Left ventricle myocardium superior (tissue), 1 donor: Measurements from ENCODE around the gene CKLF. TPM values are rescaled to one million over a fixed set of nuclear protein-coding genes. Genes with fewer than 3 reads are reported as not detected.

Experiments used
- ATAC-seq: fragments of 200-7000 bp; cut with Tn5 transposase; one replicate; pipeline ENCODE4 v1.9.1; 2020; ENCODE audit warnings: mild to moderate bottlenecking, moderate library complexity
- DNase-seq: peaks from one replicate; pipeline ENCODE4 v3.0.0-alpha.2; 2020
- intact Hi-C: fragments of 100-400 bp; cut with micrococcal nuclease; formaldehyde crosslinking; loops from one replicate; pipeline ENCODE4 v1.11.0; 2022
- total RNA-seq: library from RNA; stranded (reverse); fragmentation: NEBNext Ultra II Directional; extraction: Animal tissue kit (Norgen Biotek cat#: 25700); gene quantifications from one replicate; pipeline ENCODE4 v1.2.1, GENCODE V29; 2021
- donor health status: DM: no; HTN: yes; CAD: no; lungs with severe emphysema.

The CKLF gene
- total RNA-seq, 1 donor from 2014 or later: 9.1 TPM

DNA sequence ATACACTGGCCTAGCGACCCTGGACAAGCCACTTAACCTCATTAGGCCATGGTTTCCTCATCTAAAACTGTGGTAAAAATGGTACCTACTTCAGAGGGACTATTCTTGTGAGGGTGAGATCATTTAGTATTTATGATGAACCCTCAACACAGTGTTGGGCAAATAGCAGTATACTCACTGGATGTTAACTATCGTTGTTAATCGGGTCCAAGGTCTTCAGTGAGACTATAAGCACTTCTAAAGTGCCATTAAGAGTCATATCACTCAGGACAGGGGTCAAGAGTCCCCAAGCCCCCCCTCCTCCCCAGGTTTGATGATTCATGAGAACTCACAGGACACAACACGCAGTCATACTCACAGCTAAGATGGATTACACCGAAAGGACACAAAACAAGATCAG is 13.5 kb upstream of the CKLF start:
- intact Hi-C loops: no loop called here

DNA sequence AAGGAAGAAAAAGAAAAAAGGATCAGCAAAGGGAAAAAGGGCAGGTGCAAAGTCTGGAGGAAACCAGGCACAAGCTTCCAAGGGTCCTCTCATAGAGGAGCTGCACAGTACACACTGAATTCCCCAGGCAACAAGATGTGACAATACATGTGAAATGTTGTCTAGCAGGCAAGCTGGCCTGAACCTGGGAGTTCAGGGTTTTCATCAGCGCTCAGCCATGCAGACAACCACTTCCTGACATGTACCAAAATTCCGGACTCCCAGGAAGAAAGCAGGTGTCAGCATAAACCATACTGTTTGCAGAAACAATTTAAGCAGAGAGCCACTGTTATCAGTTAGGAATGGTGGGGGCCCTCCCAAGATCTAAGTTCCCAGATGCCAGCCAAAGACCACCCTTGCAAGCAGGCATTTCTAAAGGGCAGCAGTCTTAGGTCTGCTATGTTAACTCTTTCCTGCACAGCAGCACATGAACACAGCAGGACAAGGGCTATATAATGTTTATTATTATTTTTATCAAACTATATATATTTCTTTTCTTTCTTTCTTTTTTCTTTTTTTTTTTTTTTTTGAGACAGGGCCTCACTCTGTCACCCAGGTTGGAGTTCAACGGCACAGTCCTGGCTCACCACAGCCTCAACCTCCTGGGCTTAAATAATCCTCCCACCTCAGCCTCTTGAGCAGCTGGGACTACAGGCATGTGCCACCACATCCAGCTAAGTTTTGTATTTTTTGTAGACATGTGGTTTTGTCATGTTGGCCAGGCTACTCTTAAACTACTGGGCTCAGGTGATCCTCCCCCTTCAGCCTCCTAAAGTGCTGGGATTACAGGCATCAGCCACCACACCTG is 12.5 kb upstream of the CKLF start:
- DNase-seq (no peak), ATAC-seq (no peak)
- intact Hi-C loops: no loop called here

More for the DNA sequence above, 13.5 kb upstream of the CKLF start:
- ATAC-seq: peak; percentile 19
- no peak for DNase-seq

- ATAC-seq: peak; percentile 32
- DNase-seq: no peak
- intact Hi-C loops: no loop called here
These were observed 10.7 kb upstream of the CKLF start for GRCh38 chr16:66541388-66542355.

DNA sequence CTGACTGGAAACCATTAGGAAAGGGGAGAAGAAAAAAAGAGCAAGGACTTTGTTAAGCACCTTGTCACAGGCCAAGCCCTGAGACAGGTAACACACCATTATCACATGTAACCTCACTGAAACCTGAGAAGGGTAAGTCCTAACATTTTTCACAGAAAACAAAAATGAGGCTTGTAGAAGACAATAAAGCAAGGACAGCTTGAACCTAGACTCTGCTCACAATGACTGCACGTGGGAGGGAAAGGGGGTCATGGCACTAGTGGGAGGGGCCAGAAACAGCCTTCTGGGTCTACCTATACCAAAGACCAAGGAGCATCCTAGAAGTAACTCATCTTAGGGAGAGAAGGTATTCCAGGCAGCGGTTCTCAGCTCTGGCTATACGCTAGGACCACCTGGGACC is 10.0 kb upstream of the CKLF start:
- intact Hi-C loops: no loop called here
- no peak for DNase-seq
- ATAC-seq: no peak

DNA sequence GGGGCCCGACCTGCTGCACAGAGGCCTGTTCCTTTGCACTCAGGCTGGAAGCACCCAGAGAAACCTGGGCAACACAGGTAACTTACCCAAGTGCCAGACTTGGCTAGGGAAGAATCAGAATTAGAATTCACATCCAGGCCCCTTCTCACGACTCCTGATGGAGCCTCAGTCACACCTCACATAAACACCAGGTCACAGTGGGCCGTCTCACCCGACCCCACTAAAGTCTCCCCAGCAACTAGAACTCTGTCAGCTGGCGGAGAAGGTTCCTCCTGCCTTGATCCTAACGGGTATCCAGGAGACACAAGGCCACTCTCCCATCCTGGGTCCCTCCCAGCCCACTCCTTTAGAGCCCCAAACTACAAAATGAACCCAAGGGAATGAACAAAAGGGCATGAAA is 8.8 kb upstream of the CKLF start:
- DNase-seq (no peak), ATAC-seq (no peak)
- intact Hi-C loops: no loop called here

DNA sequence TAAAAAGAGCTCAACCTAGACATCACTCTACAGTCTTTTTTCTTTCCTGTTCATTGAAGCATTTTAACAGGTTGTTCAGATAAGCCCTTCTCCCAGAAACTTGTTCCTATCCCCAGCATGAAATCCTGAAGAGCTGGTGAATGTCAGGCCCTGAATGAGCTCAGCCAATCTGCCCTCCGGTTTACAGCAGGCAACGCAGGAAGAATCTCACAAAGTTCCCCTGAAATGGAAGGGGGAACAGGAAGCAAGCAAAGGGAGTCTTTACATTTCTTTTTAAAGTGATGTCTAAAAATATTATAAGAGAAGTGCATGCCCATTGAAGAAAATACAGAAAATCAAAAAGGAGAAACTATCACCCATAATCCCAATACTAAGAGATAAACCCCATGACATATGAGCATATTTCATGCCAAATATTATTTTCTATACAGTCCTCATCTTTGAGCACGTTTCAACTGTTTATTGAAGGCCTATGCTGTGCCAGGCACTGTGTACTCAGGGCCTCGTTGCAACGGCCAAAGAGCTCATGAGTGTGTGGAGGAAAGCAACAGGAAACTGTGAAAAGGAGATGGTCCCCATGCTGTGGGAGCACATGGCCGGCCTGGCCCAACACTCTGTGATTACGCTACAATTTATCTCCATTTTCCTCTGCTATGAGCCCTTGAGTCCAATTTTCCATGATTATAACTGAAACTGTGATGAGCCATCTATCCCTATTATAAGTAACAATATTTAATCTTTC is 8.2 kb upstream of the CKLF start:
- intact Hi-C loops: no loop called here
- DNase-seq (no peak), ATAC-seq (no peak)

GRCh38 chr16:66547101-66547989 is 5.0 kb upstream of the CKLF start:
- no peak for DNase-seq
- ATAC-seq: no peak
- intact Hi-C loops: no loop called here

DNA sequence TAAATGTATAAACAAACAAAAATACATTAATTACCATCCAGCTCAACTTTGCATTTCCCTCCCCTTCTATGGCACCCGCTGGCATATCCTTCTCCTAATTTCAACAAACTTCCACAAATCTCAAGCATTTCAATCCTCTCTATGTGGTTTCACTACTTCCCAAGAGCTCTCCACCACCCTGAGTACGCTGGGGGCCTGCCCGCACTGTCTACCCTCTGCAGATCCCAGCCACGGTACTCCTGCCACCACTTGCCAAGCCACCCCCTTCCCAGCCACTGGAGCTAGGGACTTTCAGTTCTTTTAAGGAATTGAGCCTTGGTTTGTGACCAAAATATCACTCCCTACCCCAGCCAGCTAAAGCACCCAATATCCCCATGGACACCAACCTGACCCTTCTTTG is 4.3 kb upstream of the CKLF start:
- ATAC-seq (no peak), DNase-seq (no peak)
- intact Hi-C loops: no loop called here

GRCh38 chr16:66548868-66549267 is 3.5 kb upstream of the CKLF start:
- ATAC-seq: no peak
- intact Hi-C loops: no loop called here
- DNase-seq: no peak

DNA sequence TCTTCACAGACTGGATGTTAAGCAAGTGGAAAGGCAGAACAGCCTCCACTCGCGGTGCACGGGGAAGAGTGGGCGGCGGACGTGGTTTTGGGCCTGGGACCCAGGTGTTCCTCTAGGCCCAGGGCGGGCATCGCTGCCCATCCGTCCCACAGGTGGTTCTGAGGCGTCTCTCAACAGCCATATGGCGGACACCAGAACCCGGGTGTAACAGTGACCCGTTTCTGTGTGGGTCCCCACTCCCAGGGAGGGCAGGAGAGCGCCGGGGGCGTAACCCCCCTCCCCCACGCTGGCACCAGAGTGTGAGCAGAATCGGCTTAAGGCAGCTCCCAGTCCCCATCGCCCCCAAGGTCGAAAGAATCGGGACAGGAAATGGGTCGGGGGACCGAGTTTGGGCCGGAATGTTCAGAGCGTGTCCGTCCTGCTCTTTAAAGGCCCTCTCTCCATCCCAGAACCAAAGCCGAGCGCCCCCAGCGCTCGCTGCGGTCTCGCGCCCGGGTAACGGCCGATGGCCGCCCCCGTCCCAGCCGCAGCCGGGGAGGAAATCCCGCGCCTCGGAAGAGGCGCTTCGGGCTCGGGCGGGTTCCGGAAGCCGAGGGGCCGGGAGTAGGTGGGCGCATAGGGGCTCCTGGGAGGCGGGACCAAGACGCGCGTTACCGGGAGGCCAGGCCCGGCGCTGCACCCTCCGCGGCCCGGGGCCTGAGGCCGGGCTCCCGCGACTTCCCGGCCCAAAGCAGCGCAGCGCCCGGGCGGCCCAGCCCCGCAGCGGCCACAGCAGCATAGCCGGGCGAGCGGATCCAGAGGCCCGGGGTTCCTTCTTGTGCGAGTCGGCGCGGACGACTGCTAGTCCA is 2.9 kb upstream of the CKLF start, which contains the start of gene TK2:
Gene TK2, minus strand, starts transcription at position 839 of the 848 bp plus-strand sequence. Its CDS starts 61 bp downstream, at position 778.
- intact Hi-C loops: loop anchor here (5.0 kb wide), 1 partner anchor 32 kb away; no protein-coding TSS in a partner anchor
- ATAC-seq: peak; percentile 68
- peak; percentile 86 for DNase-seq

- DNase-seq: no peak
- intact Hi-C loops: loop anchor here (5.0 kb wide), 1 partner anchor 34 kb away; no protein-coding TSS in a partner anchor
- ATAC-seq: no peak
These were observed 1.0 kb upstream of the CKLF start for GRCh38 chr16:66551348-66551759.

DNA sequence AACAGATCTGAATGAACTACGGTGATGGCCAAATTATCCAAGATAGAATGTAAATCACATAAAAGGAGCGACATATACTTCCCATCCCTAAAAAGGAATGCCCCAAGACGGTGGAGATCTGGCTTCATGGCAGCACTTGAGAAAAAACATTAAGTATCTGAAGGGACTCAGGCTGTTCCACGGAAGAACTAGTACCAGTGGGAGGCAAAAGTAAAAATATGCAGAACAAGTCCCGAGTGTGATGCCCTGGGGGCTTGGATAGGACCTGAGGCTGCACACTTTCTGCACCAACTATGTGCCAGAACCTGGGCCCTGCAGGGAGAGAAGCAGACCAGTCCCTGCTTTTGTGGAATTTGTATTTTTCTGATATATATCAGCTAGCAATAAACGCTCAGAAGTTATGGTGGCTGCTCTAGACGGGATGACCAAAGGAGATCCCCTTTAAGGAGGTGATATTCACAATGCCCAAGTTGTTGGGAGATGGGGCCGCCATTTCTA is 539 bp upstream of the CKLF start:
- intact Hi-C loops: loop anchor here (5.0 kb wide), 1 partner anchor 35 kb away; no protein-coding TSS in a partner anchor
- DNase-seq: no peak
- ATAC-seq: no peak

GRCh38 chr16:66553223-66553622 is 847 bp downstream of the CKLF start:
- DNase-seq: no peak
- intact Hi-C loops: loop anchor here (5.0 kb wide), 1 partner anchor 36 kb away; no protein-coding TSS in a partner anchor
- no peak for ATAC-seq

DNA sequence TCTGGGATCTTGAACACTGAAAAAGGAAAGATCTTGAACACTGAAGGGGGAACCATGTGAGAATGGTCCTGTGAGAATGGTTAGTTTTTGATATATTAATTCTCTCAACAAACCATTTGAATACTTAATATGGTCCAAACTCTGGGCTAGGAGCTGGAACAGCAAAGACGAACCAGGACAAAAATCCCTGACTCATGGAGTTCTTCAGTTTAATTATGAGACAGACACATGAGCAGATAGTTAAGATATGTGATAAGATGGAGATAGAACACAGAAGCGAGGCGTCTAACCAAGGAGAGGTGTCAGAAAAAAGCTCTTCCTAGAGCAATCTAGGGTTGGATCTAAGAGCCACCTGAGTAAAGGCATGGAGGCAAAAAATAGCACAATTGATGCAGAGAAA is 1.6 kb downstream of the CKLF start:
- no peak for ATAC-seq
- intact Hi-C loops: loop anchor here (5.0 kb wide), 1 partner anchor 37 kb away; no protein-coding TSS in a partner anchor
- DNase-seq: no peak

GRCh38 chr16:66554495-66554894 is 2.1 kb downstream of the CKLF start:
- intact Hi-C loops: loop anchor here (5.0 kb wide), 1 partner anchor 37 kb away; no protein-coding TSS in a partner anchor
- ATAC-seq (no peak), DNase-seq (no peak)

DNA sequence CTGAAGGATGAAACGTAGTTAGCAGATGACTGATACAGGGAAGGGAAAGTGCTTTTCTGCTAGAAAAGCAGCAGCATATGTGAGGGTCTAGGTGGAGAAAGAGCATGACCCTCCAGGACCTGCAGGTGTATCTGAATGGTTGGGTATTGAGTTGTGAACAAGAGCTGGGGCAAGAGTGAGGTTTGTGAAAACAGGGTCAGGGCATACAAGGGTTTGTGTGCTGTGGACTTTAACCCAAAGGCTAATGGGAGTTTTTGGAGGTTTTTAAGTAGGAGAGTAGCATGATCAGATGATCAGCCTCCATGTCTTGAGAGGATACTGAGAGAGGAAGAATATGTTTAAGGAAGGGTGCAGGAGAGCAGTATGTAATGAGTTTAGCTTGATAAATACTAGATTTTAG is 7.7 kb downstream of the CKLF start:
- intact Hi-C loops: no loop called here
- no peak for ATAC-seq
- no peak for DNase-seq
